Hepatocyte (in vitro differentiated cells): ENCODE measurements around the gene TMEM115. TPM values are rescaled to one million over a fixed set of nuclear protein-coding genes. Genes with fewer than 3 reads are reported as not detected.

Experiments used
- DNase-seq: peaks from one replicate; pipeline ENCODE4 v3.0.0-alpha.2; 2016; ENCODE audit warnings: low spot score
- H2AFZ ChIP-seq: fragments of 200-600 bp; sonication (generic); 2 replicates; pipeline ENCODE4 v1.6.0; 2016; ENCODE audit warnings: antibody characterized with exemption, mild to moderate bottlenecking
- H3K27ac ChIP-seq: fragments of 200-600 bp; sonication (generic); 2 replicates; pipeline ENCODE4 v1.5.1; 2016; ENCODE audit warnings: mild to moderate bottlenecking
- H3K27me3 ChIP-seq: fragments of 200-600 bp; sonication (generic); 2 replicates; pipeline ENCODE4 v1.6.1; 2016
- H3K36me3 ChIP-seq: fragments of 200-600 bp; sonication (generic); replicated peaks from 2 replicates; pipeline ENCODE4 v1.5.1; 2016; ENCODE audit warnings: low read depth; ENCODE audit not compliant: insufficient read depth
- H3K4me1 ChIP-seq: fragments of 200-600 bp; sonication (generic); 2 replicates; pipeline ENCODE4 v1.5.1; 2016; ENCODE audit warnings: mild to moderate bottlenecking, moderate library complexity; ENCODE audit not compliant: insufficient read depth
- H3K4me2 ChIP-seq: fragments of 200-600 bp; sonication (generic); 2 replicates; pipeline ENCODE4 v1.6.0; 2016
- H3K4me3 ChIP-seq: fragments of 200-600 bp; sonication (generic); 2 replicates; pipeline ENCODE4 v1.5.1; 2016; ENCODE audit warnings: mild to moderate bottlenecking
- H3K79me2 ChIP-seq: fragments of 200-600 bp; sonication (generic); 2 replicates; pipeline ENCODE4 v1.6.0; 2017; ENCODE audit warnings: mild to moderate bottlenecking
- H3K9me2 ChIP-seq: fragments of 200-600 bp; sonication (generic); replicated peaks from 2 replicates; pipeline ENCODE4 v1.6.0; 2017; ENCODE audit warnings: mild to moderate bottlenecking; ENCODE audit not compliant: insufficient read depth
- H3K9me3 ChIP-seq: fragments of 200-600 bp; sonication (generic); 2 replicates; pipeline ENCODE4 v1.5.1; 2016; ENCODE audit warnings: low read depth, mild to moderate bottlenecking
- H4K20me1 ChIP-seq: fragments of 200-600 bp; sonication (generic); 2 replicates; pipeline ENCODE4 v1.6.0; 2016; ENCODE audit warnings: mild to moderate bottlenecking; ENCODE audit not compliant: insufficient read depth, poor library complexity, severe bottlenecking
- EZH2 ChIP-seq: fragments of 200-600 bp; sonication (generic); IDR thresholded peaks from 2 replicates; pipeline ENCODE4 v1.6.1; 2016; ENCODE audit warnings: antibody characterized with exemption, mild to moderate bottlenecking, borderline replicate concordance
- EZH2phosphoT487 ChIP-seq: fragments of 200-600 bp; sonication (generic); IDR thresholded peaks from one replicate; pipeline ENCODE4 v1.6.1; 2018; ENCODE audit warnings: antibody characterized with exemption, mild to moderate bottlenecking, low read depth, moderate library complexity; ENCODE audit not compliant: unreplicated experiment, severe bottlenecking
- WGBS: methylation state at CpG from one replicate; pipeline ENCODE4 v1.1.6; 2016; ENCODE audit warnings: low lambda C conversion rate; ENCODE audit errors: missing lambda C conversion rate; 5-methylcytosine and 5-hydroxymethylcytosine counted together
- polyA plus RNA-seq: library from polyadenylated mRNA; unstranded; fragments of >200 nt; fragmentation: Nextera tagmentation; extraction: Ambion mirVana; gene quantifications from 2 replicates; pipeline ENCODE4 v1.2.1, GENCODE V29; 2016
- total RNA-seq: library from RNA; depleted of rRNA; stranded (reverse); fragments of >200 nt; gene quantifications from 2 replicates; pipeline ENCODE4 v1.2.3, GENCODE V29; 2014
- TF ChIP-seq, protein P1 (sequence below): fragments of 200-600 bp; sonication (generic); IDR thresholded peaks from 2 replicates; pipeline ENCODE4 v1.5.1; 2016; ENCODE audit warnings: antibody characterized with exemption, mild to moderate bottlenecking; ENCODE audit not compliant: poor library complexity

Gene TMEM115
- total and polyA plus RNA-seq, 2 experiments from 2014 or later = 49.3 to 69.9 TPM

DNA sequence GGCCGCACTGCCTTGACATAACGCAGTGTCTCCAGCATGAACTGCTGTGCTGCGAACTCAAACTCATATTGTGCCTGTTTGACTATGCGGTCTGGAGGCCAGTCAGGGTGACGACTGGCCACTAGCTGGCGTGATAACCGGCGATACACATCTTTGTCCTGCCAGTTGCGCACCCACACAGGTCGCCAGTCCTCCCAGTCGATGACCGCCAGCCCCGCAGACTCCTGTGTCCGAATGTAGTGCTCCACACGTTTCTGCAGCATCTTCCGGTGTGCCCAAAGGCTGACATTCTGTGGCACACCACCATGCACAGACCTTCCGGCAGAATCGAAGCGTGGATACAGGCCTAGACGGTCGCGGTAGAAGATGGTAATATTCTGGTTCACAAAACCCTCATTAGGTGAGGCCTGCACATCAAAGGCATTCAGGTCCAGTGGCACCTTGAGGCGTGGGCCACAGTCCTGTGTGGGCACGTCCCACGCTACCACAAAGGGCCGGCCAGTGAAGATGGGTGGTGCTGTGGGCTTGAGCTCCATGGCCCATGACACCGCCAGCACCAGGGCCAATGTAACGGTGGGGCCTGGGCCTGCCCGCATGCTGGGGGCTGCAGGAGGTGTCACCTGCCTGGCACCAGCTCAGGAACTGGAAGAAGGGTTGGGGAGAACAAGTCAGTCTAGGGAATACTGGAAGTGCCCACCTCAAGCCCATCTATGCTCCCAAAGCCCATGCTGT lies 39.3 kb downstream of the TMEM115 start:
- no peaks in the 10 kb centered on the region for H3K9me3 ChIP-seq
- H3K79me2 ChIP-seq = peaks cover 38% of the 10 kb centered on the region
- no peaks in the 10 kb centered on the region for H3K9me2 ChIP-seq
- no peaks in the 10 kb centered on the region for H3K27me3 ChIP-seq
- peak overlapping the region; percentile 97 for H3K4me2 ChIP-seq
- no peak overlapping the region for H2AFZ ChIP-seq
- H3K36me3 ChIP-seq = no peaks in the 10 kb centered on the region
- 85% methylated on average over 29 of the region's 29 CpGs for whole genome bisulfite sequencing
- TF ChIP-seq EZH2 (no peak), EZH2phosphoT487 (no peak)
- TF ChIP-seq, protein P1, sequence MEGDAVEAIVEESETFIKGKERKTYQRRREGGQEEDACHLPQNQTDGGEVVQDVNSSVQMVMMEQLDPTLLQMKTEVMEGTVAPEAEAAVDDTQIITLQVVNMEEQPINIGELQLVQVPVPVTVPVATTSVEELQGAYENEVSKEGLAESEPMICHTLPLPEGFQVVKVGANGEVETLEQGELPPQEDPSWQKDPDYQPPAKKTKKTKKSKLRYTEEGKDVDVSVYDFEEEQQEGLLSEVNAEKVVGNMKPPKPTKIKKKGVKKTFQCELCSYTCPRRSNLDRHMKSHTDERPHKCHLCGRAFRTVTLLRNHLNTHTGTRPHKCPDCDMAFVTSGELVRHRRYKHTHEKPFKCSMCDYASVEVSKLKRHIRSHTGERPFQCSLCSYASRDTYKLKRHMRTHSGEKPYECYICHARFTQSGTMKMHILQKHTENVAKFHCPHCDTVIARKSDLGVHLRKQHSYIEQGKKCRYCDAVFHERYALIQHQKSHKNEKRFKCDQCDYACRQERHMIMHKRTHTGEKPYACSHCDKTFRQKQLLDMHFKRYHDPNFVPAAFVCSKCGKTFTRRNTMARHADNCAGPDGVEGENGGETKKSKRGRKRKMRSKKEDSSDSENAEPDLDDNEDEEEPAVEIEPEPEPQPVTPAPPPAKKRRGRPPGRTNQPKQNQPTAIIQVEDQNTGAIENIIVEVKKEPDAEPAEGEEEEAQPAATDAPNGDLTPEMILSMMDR = no peak
- H3K4me1 ChIP-seq = peaks cover 53% of the 10 kb centered on the region
- peaks cover 3% of the 10 kb centered on the region for H4K20me1 ChIP-seq
- peak overlapping the region; percentile 100 for H3K27ac ChIP-seq
- DNase-seq = no peak
- H3K4me3 ChIP-seq = peak overlapping the region; percentile 88

GRCh38 chr3:50319181-50319893 lies 40.0 kb downstream of the TMEM115 start:
- Histone ChIP-seq H3K4me3 (no peak overlapping the region), H3K79me2 (peaks cover 38% of the 10 kb centered on the region), H4K20me1 (peaks cover 3% of the 10 kb centered on the region), H3K36me3 (no peaks in the 10 kb centered on the region), H3K27me3 (no peaks in the 10 kb centered on the region), H3K4me1 (peaks cover 51% of the 10 kb centered on the region), H3K9me3 (no peaks in the 10 kb centered on the region), H2AFZ (no peak overlapping the region), H3K9me2 (no peaks in the 10 kb centered on the region), H3K27ac (peak overlapping the region; percentile 100), H3K4me2 (peak overlapping the region; percentile 97)
- no peak for TF ChIP-seq EZH2phosphoT487
- TF ChIP-seq EZH2 = no peak
- TF ChIP-seq, protein P1 = no peak
- DNase-seq = no peak
- WGBS = 96% methylated on average over 16 of the region's 16 CpGs

DNA sequence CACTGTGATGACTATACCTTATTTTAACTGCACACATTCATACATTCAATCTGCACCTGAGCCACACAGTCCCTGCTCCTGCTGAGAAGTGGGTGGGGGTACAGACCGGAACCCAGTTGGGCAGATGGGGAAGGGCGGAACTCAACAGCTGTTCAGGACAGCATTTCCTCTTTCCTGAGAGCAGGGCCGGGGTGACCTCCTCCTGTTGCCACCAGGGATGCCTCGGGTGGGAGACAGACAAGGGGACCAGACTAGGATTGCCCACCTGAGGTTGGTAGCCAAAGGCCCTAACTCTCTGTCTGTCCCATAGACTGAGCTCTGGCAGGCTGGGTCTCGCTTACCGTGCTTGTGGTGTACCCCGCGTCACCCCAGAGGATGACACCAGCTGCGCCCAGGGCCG lies 40.7 kb downstream of the TMEM115 start:
- TF ChIP-seq, protein P1 = no peak
- TF ChIP-seq EZH2phosphoT487 (no peak), EZH2 (no peak)
- DNase-seq = no peak
- H3K79me2 ChIP-seq = peaks cover 38% of the 10 kb centered on the region
- no peaks in the 10 kb centered on the region for H3K27me3 ChIP-seq
- H3K4me2 ChIP-seq = peak overlapping the region; percentile 97
- peaks cover 49% of the 10 kb centered on the region for H3K4me1 ChIP-seq
- 95% methylated on average over 10 of the region's 10 CpGs for WGBS
- no peaks in the 10 kb centered on the region for H3K36me3 ChIP-seq
- H3K4me3 ChIP-seq = no peak overlapping the region
- no peak overlapping the region for H2AFZ ChIP-seq
- no peak overlapping the region for H3K27ac ChIP-seq
- H3K9me2 ChIP-seq = no peaks in the 10 kb centered on the region
- peaks cover 3% of the 10 kb centered on the region for H4K20me1 ChIP-seq
- H3K9me3 ChIP-seq = no peaks in the 10 kb centered on the region
